ENCODE data around the gene PURA. TPM values are rescaled to one million over a fixed set of nuclear protein-coding genes. Genes with fewer than 3 reads are reported as not detected.
A peak's percentile ranks its signal among the peaks of the same experiment; 100 is the strongest.

The PURA gene
- total RNA-seq, 1 donor from 2014 or later, result 11.4 TPM

DNA sequence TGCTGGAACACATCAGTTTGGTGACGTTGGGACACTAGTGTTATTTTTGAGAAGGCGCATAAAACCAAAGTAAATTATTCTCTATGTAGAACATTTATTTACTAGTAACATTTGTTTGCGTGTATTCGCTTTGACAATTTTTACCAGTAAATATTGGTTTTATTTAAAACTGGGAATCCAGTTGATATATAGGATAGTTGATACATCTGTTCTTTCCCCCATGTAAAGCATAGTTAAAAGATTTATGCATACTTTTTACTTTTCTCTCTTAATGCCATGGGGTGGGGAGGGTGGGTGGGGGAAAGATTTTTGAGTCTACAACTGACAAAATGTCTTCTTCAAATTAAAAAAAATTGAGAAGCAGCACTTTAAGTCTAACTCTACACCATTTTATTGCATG, 11.7 kb downstream of the PURA start, which contains the start of gene IGIP:
IGIP (plus strand) TSS at position 301 of the 400 bp plus-strand sequence. CDS start 2,540 bp downstream, outside the sequence.
- Mint-ChIP-seq H3K4me3 (ENCODE audit: unreplicated experiment) (no peak within 1 kb of the TSS), H3K9me3 (ENCODE audit: unreplicated experiment) (no peaks in the 10 kb centered on the region), H3K27me3 (ENCODE audit: unreplicated experiment) (peaks cover 4% of the 10 kb centered on the region), H3K4me1 (ENCODE audit: unreplicated experiment) (peaks cover 9% of the 10 kb centered on the region), H3K36me3 (ENCODE audit: unreplicated experiment) (no peaks in the 10 kb centered on the region), H3K27ac (ENCODE audit: unreplicated experiment) (no peak within 1 kb of the TSS)
- no peak for DNase-seq (ENCODE audit: extremely low spot score, unreplicated experiment)
- TF ChIP-seq, protein P1, sequence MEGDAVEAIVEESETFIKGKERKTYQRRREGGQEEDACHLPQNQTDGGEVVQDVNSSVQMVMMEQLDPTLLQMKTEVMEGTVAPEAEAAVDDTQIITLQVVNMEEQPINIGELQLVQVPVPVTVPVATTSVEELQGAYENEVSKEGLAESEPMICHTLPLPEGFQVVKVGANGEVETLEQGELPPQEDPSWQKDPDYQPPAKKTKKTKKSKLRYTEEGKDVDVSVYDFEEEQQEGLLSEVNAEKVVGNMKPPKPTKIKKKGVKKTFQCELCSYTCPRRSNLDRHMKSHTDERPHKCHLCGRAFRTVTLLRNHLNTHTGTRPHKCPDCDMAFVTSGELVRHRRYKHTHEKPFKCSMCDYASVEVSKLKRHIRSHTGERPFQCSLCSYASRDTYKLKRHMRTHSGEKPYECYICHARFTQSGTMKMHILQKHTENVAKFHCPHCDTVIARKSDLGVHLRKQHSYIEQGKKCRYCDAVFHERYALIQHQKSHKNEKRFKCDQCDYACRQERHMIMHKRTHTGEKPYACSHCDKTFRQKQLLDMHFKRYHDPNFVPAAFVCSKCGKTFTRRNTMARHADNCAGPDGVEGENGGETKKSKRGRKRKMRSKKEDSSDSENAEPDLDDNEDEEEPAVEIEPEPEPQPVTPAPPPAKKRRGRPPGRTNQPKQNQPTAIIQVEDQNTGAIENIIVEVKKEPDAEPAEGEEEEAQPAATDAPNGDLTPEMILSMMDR (IDR thresholded peaks at IDR 0.05), result no peak

DNA sequence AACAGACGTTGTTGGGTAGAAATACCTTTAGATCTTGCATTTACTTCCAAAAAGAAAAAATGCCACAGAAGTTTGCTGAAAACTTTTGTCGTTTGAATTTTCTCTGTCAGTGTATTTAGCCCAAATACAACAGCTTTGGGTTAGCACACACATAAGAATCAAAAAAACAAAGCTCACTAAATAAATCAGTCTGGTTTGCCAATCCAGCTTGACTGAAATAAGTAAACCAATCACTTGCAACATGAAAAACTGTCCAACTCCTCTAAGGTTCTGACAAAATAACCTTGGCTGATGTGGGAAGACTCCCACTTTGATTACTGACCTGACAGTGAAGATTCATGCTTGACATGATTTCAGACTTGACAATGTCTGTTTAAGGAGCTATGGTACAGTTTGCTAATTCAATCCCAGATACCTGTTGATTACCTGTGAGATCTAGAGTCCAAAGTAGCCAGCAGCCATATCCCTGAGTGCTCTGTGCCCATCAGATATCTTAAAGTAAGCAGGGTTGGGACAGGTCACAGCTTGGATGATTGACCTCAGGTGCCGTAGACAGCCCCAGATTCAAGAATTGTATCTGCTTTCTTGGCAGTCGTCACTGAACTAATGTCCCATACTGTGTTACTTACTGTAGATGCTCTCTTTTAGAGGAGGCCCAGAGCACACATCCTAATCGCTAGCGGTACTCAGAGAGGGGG, 12.6 kb downstream of the PURA start:
- Mint-ChIP-seq H3K4me3 (ENCODE audit: unreplicated experiment) (no peak overlapping the region), H3K9me3 (ENCODE audit: unreplicated experiment) (no peaks in the 10 kb centered on the region), H3K27ac (ENCODE audit: unreplicated experiment) (no peak overlapping the region), H3K36me3 (ENCODE audit: unreplicated experiment) (no peaks in the 10 kb centered on the region), H3K4me1 (ENCODE audit: unreplicated experiment) (peaks cover 9% of the 10 kb centered on the region), H3K27me3 (ENCODE audit: unreplicated experiment) (peaks cover 4% of the 10 kb centered on the region)
- DNase-seq (ENCODE audit: extremely low spot score, unreplicated experiment), result no peak
- TF ChIP-seq, protein P1 (IDR thresholded peaks at IDR 0.05), result no peak

DNA sequence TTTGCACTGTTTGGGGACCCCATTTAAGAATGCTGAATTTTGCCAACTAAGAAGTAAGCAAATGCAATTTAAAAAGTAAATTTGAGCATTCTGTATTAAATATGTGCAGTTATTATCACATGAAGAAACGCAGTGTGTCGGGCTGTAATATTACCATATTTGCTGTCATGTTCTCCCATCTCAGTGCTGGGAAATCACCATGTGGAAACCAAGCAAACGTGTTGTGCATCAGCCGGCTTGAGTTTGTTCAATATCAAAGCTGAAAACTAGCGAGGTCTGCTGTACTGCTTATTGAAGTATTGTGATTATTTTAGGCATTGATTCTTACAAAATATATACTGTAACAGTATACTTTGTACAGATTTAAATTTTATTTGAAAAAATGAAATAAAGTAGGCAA, 14.5 kb downstream of the PURA start:
- Mint-ChIP-seq H3K27ac (ENCODE audit: unreplicated experiment) (no peak overlapping the region), H3K4me1 (ENCODE audit: unreplicated experiment) (peaks cover 11% of the 10 kb centered on the region), H3K27me3 (ENCODE audit: unreplicated experiment) (peaks cover 4% of the 10 kb centered on the region), H3K9me3 (ENCODE audit: unreplicated experiment) (no peaks in the 10 kb centered on the region), H3K4me3 (ENCODE audit: unreplicated experiment) (no peak overlapping the region), H3K36me3 (ENCODE audit: unreplicated experiment) (no peaks in the 10 kb centered on the region)
- no peak for DNase-seq (ENCODE audit: extremely low spot score, unreplicated experiment)
- TF ChIP-seq, protein P1 (IDR thresholded peaks at IDR 0.05), result no peak

- H3K36me3 Mint-ChIP-seq (ENCODE audit: unreplicated experiment), result no peaks in the 10 kb centered on the region
- H3K4me3 Mint-ChIP-seq (ENCODE audit: unreplicated experiment), result no peak overlapping the region
- no peaks in the 10 kb centered on the region for H3K9me3 Mint-ChIP-seq (ENCODE audit: unreplicated experiment)
- DNase-seq (ENCODE audit: extremely low spot score, unreplicated experiment), result peak; percentile 19
- no peak overlapping the region for H3K27ac Mint-ChIP-seq (ENCODE audit: unreplicated experiment)
- peaks cover 8% of the 10 kb centered on the region for H3K4me1 Mint-ChIP-seq (ENCODE audit: unreplicated experiment)
- H3K27me3 Mint-ChIP-seq (ENCODE audit: unreplicated experiment), result no peaks in the 10 kb centered on the region
- TF ChIP-seq, protein P1 (IDR thresholded peaks at IDR 0.05), result no peak
Measured at GRCh38 chr5:140130949-140131733, 17.2 kb downstream of the PURA start.

- Mint-ChIP-seq H3K4me1 (ENCODE audit: unreplicated experiment) (peaks cover 8% of the 10 kb centered on the region), H3K4me3 (ENCODE audit: unreplicated experiment) (no peak overlapping the region), H3K36me3 (ENCODE audit: unreplicated experiment) (no peaks in the 10 kb centered on the region), H3K9me3 (ENCODE audit: unreplicated experiment) (no peaks in the 10 kb centered on the region), H3K27ac (ENCODE audit: unreplicated experiment) (no peak overlapping the region), H3K27me3 (ENCODE audit: unreplicated experiment) (no peaks in the 10 kb centered on the region)
- DNase-seq (ENCODE audit: extremely low spot score, unreplicated experiment), result peak; percentile 38
- TF ChIP-seq, protein P1 (IDR thresholded peaks at IDR 0.05), result no peak
Measured at GRCh38 chr5:140131967-140132409, 18.1 kb downstream of the PURA start.
